CD4-positive, alpha-beta T cell treated with Interleukin-15 for 1 hour (primary cell): ENCODE data around the gene IGSF22.

Experiments used
- DNase-seq: peaks from one replicate; pipeline ENCODE4 v3.0.0-alpha.2; 2020

Gene IGSF22

DNA sequence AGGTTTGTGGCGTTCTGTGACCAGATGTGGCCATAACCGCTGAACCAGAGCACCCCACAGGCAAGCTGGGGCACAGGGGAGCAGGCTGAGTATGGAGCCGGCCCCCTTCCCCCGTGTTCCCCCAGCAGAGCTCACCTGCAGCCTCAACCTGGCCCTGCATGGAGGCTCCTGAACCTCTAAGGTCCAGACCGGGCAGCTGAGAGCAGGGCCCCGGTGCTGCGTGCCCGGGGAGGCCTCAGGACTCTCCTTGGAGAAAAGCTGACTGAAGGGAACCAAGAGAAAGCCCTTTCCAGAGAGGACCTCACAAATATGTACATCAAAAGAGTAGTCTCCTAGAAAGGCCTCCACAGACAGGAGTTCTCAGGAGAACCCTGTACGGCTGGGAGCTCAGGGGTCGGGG is 17.4 kb upstream of the IGSF22 start:
- no peak for DNase-seq

DNA sequence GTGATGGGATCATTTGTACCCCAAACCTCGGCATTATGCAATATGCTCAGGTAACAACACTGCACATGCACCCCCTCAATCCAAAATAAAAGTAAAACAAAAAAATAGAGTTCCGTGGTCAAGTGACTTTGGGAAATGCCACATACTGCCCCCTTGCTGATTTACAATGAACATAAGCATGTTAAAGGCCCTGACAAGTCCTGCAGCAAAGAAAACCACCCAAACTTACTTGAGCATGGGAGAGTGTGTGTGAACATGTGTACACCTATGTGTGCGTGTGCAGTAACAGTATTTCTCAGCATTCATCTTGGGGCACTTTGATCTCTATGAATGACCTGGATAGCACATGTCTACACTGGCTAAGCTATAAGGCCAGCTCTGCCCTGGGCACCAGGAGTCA is 15.8 kb upstream of the IGSF22 start:
- DNase-seq = no peak

DNA sequence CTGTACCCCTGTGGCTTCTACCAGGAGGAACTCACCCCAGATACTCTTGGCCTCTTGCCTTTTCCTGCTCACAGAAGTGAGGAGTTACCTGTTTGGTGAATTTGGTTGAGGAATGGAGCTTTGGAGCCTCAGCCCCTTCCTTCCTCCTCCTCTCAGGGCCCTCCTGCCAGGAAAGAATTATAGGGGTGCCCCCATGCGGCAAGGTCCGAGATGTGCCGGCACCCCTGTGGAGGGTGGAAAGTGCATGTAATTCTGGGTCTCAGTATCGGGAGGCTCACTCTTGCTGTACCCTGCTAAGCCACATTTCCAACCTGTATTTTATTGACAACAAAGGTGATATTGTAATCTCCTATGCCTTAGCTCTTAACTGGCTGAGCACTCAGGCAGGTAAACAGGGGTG is 13.7 kb upstream of the IGSF22 start:
- DNase-seq = no peak

DNA sequence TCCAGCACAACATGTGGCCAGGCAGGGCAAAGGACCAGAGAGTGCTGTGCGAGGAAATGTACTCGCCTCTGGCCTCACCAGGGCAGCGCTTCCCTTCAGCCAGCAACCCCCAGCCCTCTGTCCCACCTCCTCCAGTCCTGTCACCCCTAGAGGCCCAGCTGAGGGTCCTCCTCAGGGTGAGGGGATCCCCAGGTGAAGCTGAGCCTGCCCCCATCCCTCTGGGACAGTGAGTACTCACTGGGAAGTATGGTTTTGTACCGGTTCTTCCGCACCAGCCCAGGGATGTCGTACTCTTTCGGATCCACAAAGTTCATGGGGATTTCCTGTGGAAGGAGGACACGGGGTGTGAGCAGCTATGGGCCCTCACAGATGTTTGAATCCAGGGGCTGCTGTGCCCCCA is 11.7 kb upstream of the IGSF22 start:
- DNase-seq = no peak

DNA sequence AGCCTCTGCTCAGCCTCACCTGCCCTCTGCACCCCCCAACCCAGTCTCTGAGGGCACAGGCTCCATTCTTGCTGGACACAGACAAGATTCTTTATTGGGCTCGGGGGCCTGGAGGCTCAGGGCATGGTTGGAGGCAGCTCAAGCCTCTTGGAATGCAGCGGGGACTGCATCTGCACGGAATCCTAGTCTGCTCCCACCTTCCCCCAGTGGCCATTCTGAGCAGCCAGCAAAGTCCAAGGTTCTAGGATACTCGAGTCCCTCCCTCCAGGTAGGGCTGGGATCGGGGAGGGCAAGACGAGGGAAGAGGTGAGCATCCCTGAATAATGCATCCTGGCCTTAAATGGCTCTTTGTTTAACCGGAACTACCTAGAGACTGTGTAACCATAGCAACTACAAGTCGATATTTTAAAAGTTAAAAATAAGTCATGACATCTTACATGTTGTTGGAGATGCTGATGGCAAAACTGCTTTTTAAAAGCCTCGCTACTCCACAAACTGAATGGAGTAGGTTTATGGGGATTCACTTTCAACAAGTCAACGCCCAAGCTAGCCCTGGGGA is 10.7 kb upstream of the IGSF22 start:
- DNase-seq = no peak

DNA sequence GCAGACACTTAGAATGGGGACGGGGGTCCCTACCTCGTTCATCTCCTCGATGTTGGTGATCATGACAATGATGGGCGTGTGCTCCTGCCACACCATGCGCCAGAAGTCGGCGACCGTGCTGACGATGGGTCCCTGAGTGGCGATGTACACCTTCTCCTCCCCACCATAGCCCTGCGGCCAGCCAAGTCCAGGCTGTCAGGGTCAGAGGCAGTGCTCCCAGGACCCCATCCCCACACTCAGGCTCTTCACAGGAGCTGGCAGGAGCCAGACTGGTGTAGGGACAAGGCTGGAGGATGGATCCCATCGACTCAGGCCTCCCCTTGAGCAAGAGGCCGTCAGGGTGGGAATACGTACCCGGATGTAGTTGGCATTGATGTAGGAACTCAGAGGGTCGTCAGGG is 7.2 kb upstream of the IGSF22 start:
- no peak for DNase-seq

DNA sequence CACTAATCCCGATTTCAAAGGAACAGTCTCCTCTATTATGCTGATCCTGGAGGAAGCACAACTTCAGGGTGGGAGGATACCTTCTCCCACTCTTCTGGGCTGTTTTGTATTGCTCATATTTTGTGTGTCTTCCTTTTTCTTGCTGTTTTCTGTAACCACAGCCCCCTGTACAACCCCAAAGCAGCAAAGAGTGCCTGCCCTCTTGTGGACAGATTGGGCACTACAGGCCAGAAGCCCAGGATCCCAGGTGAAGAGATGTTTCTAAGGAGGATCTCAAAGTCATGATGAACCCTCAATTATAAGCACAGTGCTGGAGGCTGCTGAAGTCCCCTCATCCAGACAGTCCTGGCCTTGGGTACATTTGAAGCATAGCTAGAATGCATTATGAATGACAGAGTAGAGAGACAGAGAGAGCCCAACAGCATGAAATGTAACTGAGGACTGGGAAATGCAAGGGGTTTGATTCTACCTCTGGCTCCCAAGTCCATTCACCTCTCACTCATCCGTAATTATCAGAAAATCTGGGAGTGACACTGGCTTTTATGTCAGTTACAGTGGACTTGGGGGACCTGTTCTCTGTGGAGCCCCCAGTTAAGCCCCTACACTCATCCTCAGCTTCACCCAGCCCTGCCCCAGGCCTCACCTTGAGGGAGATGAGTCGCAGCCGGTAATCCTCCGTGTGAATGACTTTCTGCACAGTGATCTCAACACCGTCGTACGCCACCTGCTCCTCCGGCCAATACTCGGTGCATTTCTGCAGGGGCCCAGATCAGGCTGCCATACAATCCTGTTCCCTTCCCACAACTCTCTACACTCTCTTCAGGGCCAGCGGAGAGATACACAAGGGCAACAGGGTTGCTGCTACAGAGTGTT is 6.2 kb upstream of the IGSF22 start:
- peak; percentile 55 for DNase-seq

DNA sequence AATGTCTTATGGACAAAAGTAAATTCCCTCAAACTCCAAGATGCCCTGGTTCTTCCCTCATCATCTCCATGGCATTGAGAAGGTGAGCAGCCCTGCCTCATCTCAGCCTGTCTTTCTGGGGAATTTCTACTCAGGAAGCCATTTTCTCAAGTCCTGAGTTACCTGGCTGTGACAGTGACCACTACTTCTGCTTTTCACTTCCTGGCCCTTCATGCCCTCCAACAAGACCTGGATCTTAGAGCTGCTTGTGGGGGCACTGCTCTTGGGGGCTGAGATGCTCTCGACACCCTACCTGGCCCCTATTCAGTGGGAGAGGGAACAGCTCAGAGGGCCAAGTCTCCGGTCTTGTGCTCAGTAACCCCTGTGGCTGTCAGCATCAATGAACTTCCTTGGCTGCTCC is 5.5 kb upstream of the IGSF22 start:
- no peak for DNase-seq

DNA sequence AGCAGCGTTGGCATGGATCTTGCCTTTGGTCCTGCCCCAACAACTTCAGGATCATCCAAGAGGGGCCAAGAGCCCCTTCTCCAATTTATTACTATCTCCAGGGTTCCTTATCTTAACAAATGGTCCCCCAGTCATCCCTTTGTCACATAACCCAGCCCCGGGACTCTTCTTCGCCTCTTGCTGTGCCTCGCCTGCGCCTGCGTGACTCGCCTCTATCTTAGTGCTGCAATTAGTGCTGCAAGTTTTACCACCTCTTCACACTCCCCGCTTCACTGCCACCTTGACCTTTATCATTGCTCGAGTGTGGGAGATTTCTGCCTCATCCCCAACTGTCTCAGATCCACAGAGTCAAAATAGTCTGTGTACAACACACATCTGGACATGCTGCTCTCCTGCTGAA is 4.0 kb upstream of the IGSF22 start:
- DNase-seq = no peak

DNA sequence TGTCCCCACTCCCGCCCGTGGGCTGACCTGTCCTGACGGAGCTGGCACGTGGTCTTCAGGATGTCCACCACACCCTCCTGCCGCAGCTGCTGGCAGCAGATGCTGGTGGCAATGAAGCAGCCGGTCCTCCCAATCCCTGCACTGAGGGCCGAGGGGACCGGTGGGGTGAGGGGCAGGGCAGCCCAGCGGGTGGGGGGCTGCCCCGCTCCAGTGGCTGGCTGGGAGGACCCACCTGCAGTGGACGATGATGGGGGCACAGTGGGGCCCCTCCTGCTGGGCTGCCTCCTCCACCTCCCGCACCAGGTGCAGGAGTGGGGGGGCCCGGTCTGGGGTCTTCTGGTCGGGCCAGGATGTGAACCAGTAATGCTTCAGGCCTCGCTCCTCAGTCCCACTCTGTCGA is 3.4 kb upstream of the IGSF22 start:
- no peak for DNase-seq

DNA sequence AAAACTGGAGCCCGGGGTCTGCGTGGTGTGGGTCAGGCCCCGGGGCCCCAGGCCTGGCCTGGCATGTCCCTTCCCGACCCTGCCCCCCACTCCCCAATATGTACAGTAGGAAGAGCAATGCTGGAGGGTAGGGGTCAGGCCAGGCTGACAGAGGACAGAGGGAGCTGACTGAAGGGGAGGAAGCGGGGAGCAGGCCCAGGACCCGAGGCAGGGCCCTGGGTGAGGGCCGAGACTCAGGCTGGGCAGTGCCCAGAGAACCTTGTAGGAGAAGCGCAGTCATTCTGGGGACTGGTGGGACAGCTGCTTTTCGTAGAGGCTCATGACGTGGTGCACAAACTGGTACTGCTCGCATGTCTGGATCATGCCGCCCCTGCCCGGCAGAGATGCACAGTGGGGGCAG is 2.7 kb upstream of the IGSF22 start:
- no peak for DNase-seq

DNA sequence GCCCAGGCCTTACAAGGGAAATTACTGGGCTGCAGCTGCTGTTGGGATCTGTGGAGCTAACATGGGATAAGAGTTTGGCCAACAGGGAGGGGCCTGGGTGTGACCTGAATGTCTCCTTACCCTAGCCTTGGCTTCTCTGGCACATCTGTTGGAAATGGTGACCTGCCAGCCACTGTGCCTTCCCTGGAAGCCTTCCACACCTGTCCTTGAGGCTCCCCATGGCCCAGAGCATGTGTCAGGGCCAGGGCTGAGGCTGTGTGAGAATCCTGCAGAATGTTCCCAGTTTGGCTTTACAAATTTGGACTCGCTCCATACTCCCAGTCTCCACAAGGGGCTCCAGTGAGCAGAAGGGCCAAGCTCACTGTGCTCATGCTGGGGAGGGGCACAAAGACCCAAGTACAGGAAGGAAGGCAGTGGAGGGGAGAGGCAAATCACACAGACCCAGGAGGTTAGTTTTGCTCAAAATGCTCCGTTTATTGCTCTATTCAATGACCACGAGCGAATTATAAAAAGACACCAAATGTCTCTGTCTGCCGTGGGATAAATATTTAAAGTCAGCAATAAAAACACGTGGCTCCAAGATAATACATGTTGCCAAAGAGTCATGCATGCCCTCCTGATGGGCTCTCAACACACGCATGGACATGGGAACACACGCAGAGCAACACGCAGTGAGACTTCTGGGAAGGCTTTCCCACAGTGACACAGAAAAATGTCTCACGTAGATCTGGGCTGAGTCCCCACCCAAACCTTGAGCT is 1.7 kb upstream of the IGSF22 start:
- DNase-seq = peak; percentile 46

DNA sequence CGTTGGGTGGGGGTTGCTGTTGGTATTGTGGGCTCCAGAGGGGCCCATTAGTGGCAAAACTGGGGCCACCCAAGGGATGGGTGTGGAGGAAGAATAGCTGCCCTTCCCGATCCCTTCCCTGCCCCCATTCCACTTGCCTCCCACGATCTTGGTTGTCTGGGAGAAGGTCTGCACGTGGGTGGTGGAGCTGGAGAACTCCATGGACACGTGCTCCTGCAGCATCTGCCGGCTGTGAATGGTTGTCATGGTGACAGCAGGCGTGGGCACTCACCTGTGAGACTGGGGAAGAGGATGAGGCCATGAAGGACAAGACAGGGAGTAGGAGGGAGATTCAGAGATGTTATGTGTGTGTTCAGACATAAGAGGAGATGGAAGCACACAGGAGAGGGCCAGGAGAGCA is 2.0 kb downstream of the IGSF22 start:
- no peak for DNase-seq

DNA sequence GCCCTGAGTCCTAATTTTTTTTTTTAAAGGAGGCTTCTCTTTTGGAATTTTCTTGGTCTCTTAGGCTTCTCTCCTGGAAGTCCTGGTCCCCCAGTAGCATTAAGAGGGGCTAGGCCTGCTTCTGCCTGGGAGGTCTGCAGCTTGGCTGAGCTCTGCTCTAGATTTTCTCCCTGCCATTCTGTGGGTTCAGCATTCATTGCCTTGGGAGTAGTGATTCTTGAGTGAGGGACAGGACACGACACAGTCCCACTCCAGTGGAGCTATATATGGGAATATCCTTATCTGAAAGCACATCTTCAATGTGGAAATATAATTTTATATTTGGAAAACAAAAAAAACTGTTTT is 3.7 kb downstream of the IGSF22 start:
- DNase-seq = no peak

DNA sequence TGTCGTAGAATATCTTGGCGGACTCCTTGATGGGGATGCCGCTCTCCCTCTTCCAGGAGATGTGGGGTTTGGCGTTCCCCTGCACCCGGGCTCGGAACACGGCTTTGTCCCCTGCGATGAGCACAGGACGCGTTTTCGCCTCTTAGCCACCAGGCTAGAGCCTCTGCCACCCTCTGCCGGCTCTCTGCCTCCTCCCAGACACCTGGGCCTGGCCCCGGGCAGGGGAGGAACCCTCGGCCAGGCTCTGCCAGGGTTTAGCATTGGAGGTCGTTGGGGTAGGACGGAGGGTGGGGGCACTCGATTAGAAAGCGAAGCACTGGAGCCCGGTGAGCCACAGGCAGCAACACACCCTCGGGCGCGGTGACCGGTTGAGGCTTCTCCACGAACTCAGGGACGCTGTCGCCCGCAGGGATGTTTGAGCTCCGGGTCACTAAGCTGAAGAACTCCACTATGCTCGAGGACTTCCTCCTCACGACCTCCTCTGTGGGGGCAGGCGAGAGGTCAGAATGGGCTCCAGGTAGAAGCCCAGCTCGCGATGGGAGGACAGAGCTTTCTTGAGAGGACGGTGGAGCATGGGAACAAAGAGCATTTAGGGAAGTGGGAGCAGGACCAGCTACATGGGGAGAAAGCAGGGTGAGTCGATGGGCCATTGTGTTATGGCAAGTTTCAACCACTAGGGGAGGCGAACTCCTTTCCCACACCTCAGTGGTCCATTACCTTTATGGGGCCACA is 4.3 kb downstream of the IGSF22 start:
- peak; percentile 42 for DNase-seq

DNA sequence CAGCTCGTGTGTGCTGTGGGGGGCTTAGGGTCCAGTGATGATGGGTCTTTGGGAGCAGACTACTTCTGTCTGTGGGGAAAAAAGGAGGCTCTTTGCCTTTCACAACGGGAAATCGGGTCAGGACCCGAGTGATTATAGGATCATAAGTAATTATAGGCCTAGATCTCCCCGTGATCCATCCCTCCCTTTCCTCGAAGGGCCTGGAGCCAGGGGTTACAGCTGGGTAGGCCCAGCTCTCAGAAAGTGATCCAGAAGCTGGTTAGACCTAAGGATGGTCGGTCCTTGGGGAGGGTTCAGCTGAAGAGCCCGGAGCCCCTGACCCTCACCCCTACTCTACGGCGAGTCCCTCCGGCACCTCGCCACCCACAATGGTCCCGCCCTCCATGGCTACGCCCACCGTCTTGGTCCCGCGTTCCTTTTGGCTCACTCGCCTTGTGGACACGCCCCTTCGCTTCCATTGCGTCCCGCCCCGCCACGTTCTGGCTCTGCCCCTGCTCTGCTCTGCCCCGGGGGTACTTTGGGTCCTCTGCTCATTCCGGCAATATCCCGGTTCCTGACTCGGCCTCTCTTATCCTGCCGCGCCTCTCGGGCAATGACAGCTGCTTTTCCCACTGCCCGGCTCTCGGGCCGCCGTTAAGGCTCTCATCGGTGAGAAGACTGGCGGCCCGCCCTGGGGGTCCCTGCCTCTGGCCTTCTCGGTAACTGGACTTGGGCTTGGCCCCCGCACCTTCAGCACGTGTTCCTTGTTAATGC is 5.0 kb downstream of the IGSF22 start:
- peak; percentile 83 for DNase-seq

DNA sequence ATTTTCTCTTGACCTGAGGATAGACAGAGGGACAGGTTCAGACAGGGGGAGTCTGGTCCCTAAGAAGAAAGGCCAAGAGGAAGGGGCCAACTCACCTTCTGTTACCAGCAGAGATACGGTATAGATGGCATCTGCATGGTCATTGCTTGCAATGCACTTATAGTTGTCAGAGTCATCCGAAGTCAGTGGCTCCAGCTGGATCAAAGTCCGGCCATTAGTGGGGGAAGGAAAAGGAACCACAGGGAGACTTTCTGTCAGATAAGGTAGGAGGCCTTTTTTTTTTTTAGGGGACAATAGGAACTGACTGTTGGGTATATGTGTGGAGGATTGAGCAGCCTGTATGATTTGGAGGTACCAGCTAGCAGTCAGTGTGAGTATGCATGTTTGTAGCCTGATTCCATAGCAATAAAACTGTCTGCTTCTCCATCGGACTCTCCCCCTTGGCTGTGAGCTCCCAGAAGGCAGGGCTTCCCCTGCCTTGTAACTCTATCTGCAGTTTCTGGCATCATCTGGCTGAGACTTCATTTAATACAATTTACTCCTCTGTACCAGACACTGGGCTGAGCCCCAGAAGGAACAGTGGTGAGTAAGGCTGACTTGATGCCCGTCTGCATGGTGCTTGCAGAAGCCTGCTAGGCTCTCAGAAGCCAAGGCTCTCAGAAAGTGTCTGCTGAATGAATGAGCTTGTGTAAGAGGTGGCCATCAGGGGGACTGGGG is 5.7 kb downstream of the IGSF22 start:
- DNase-seq = no peak

DNA sequence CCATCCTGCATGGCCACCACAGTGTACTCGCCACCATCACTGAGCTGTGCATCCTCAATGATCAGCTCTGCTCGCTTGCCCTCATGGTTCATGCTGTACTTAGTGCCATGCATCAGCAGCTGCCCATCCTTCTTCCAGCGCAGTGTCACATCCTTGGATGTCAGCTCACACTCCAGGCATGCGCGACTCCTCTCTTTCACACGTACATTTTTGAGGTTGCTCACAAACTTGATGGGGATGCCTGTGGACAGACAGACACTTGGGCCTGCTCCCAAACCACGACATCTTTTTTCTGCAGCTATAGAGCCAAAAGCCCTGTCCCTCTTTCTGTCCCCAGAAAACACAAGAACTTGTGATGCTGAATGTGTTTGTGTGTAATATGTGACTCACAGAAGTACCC is 10.5 kb downstream of the IGSF22 start:
- no peak for DNase-seq

DNA sequence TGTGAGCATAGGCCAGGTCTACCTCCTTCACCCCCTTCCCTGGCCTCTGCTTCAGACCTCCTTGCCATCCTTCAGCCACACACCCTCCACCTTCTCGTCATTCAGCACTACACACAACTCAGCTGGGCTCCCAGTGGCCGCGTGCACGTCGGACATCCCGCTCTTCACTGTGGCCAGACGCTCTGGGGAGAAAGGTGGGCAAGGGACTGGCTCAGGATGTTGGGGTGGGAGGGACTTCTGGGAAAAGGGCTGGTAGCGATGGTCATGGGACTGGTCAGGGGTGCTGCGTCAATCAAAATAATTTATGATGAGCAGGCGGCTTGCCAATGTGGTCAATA is 11.6 kb downstream of the IGSF22 start:
- DNase-seq = no peak

DNA sequence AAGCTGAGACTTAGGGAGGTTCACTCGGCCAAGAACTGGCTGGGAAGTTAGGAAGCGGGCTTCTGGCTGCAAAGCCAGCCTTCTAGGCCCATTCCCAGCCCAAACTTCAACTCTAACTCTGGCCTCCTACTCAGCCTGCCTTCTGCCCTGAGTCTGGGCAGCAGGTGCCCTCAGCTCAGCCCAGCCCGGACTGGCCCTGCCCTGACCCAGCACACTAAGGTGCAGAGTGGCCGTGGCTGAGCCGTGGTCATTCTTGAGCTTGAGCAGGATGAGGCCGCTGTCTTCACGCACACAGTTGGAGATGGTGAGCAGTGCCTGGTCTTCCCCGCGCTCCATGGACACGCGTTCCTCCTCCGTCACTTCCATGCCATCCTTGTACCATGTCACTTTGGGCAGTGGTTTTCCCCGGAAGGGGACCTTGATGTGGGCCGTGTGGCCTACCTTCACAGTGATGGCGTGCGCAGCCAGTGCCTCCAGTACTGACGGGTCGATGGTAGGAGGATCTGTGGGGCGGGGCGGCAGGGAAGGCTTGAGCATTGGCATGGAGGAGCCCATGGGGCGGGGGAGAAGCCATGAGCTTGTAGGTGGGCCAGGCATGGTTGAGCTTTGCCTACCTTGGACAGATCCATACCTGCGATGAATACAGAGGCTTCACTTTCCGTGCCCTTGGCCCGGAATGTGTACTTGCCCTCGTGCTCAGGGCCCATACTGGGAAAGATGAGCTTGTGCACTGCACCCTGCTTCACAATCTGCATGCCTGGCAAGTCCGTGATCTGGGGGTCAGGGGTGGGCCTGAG is 12.1 kb downstream of the IGSF22 start:
- no peak for DNase-seq

DNA sequence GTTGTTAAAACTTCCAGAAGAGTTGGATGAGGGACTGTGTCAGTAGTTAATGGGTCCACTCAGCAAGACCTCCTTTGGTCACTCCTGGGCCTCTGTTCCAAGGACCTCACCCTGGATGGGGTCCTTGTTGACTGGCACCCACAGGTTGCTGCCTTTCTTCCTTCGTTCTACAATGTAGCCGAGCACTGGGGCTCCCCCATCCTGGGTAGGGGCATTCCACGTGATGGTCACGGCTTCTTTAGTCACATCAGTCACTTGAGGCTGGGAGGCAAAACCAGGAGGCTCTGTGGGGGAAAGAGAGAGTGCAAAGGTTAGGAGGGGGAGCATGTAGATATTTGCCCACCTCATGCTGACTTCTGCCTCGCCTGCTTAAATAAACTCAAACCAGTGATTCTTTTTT is 15.4 kb downstream of the IGSF22 start:
- DNase-seq = no peak
